ENCODE data around the gene FARP1. TPM values are rescaled to one million over a fixed set of nuclear protein-coding genes. Genes with fewer than 3 reads are reported as not detected.

Gene FARP1
- total RNA-seq, 4 donors from 2014 or later: 13.7 to 38.9 (median 30.2) TPM

DNA sequence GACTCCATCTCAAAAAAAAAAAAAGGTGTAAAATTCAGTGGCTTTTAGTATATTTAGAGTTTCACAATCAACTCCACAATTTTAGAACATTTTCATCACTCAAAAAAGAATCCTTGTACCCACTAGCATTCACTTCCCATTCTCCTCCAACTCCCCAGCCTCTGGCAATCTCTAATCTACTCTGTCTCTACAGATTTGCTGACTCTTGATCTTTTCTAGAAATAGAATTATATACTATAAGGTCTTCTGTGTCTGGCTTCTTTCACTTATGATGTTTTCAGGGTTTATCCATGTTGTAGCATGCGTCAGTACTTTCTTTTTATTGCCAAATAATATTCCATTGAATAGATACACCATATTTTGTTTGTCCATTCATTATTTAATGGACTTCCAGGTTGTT, 8.0 kb upstream of the FARP1 start:
- ATAC-seq (ENCODE audit: low FRiP score): no peak
- DNase-seq (ENCODE audit: low spot score): no peak
- TF ChIP-seq, protein P1, sequence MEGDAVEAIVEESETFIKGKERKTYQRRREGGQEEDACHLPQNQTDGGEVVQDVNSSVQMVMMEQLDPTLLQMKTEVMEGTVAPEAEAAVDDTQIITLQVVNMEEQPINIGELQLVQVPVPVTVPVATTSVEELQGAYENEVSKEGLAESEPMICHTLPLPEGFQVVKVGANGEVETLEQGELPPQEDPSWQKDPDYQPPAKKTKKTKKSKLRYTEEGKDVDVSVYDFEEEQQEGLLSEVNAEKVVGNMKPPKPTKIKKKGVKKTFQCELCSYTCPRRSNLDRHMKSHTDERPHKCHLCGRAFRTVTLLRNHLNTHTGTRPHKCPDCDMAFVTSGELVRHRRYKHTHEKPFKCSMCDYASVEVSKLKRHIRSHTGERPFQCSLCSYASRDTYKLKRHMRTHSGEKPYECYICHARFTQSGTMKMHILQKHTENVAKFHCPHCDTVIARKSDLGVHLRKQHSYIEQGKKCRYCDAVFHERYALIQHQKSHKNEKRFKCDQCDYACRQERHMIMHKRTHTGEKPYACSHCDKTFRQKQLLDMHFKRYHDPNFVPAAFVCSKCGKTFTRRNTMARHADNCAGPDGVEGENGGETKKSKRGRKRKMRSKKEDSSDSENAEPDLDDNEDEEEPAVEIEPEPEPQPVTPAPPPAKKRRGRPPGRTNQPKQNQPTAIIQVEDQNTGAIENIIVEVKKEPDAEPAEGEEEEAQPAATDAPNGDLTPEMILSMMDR (IDR thresholded peaks at IDR 0.05): no peak

DNA sequence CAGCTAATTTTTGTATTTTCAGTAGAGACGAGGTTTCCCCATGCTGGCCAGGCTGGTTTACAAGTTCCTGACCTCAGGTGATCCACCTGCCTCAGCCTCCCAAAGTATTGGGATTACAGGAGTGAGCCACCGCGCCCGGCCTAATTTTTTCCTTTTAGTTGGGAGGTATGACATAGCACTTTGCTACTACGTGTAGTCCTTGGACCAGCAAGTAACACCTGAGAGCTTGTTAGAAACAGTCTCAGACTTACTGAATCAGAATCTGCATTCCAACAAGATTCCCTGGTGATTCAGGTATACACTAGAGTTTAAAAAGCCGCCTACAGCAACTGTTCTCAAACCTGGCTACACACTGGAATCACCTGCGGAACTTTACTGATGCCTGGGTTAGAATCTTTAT, 1.8 kb upstream of the FARP1 start:
- TF ChIP-seq, protein P1 (IDR thresholded peaks at IDR 0.05): no peak
- ATAC-seq (ENCODE audit: low FRiP score): no peak
- no peak for DNase-seq (ENCODE audit: low spot score)

DNA sequence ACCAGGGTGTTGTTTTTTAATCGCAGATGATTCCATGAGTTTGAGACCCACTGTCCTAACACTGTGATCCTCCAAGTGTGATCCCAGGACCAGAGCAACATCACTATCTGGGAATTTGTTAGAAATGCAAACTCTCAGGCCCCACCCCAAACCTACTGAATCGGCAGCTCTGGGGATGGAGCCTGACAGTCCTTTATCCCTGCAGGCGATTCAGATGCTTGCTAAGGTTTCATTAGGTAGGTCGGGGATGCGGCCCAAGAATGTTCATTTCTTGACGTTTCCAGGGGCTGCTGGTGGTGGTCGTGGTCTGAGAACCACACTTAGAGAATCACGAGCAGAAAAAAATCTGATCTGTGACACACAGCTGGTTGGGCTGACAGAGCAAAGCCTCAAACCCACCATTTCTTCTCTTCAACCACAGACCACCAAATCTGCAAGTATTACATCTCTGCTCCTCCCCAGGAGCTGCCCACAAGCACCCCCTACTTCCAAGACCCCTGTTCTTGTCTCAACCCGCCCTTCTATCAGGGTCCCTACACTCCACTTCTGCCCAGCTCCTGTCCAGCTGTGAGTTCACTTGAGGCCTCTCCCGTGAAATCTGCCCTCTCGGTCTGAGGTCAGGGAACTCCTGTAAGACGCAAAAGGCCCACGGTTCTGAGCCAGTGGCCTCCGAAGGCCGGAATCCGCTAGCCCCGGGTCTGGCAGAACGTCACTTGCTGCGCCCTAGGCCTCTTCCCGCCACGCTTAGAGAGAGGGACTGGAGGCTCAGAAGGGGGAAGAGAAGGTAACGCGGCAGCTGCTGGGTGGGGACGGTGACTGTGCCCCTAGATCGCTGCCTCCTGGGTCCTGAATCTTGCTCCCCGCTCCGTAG, 1.1 kb upstream of the FARP1 start:
- ATAC-seq (ENCODE audit: low FRiP score) (no peak), DNase-seq (ENCODE audit: low spot score) (no peak)
- TF ChIP-seq, protein P1 (IDR thresholded peaks at IDR 0.05): no peak

DNA sequence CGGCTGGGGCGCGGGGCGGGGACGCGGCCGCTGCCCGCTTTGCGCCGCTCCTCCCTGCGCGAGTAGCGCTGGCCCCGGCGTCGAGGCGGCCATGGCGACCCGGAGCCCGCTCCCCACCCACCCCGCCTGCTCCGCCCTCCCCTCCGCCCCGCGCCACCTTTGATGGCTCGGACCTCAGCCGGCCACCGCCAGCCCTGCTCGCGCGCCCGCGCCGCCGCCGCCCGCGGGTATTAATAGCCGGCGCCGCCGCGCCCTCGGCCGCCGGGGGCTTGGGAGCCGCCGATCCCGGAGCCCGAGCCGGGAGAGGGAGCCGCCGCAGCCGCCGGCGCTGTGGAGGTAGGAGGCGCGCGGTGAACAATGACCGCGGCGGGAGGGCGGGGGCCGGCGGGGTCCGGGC, 261 bp downstream of the FARP1 start:
- ATAC-seq (ENCODE audit: low FRiP score): peak; percentile 51
- TF ChIP-seq, protein P1 (IDR thresholded peaks at IDR 0.05): no peak
- no peak for DNase-seq (ENCODE audit: low spot score)

DNA sequence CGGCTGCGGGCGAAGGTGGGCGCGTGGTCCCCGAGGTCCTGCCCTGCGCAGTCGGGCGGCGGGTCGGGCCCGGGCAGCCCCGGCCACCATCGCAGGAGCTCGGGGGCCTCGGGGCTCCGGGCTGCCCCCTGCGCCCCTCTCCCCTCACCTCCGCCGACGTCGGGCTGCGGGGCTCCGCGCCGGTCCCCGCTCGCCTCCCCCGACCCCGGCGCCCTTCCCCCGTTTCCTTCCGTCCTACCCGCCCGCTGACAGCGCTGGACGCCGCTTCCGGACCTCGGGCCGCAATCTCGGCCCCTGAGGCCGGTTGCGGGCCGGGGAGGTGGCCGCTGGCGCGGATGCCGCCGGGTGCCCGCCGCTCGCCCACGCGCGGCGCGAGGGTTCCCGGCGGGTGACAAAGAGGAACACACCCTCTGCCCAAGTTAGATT, 720 bp downstream of the FARP1 start:
- ATAC-seq (ENCODE audit: low FRiP score): no peak
- TF ChIP-seq, protein P1 (IDR thresholded peaks at IDR 0.05): no peak
- no peak for DNase-seq (ENCODE audit: low spot score)

DNA sequence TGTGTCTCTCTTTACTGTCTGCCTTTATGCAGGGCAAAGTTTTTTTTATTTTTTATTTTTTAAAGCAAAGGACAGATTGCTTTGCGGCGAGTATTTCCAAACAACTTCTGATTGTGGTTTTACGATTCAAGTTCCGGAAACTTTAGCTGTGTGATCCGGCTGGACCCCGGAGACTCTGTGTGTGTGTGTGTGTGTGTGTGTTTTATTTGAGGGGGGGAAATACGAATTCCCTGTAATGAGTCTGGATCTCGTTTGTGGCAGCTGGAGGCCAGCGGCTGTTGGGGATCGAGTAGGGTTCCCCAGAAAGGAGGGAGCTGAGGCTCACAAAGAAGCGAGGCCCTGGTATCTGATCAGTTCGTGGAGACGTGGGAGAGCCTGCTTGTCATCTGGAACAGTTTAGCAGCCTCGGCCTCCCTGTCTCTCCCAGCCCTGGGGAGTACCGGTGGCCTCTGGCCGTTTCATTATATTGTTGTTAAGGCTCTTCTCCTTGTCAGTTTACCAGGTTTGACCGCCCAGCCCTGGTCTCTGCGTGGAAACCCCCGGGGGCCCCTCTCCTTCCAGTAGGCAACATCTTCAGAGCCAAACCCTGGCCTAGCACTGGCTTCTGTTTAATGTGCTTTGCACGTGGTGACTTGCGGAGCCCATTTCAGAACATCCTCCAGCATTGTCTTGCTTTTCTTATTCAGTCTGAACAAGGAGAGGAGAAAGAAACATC, 1.3 kb downstream of the FARP1 start:
- TF ChIP-seq, protein P1 (IDR thresholded peaks at IDR 0.05): no peak
- no peak for DNase-seq (ENCODE audit: low spot score)
- ATAC-seq (ENCODE audit: low FRiP score): no peak

Data from omental fat pad (tissue), 4 donors.